Type B pancreatic cell (in vitro differentiated cells): Measurements from ENCODE around the gene IL20RA. TPM values are rescaled to one million over a fixed set of nuclear protein-coding genes. Genes with fewer than 3 reads are reported as not detected.
A peak's percentile ranks its signal among the peaks of the same experiment; 100 is the strongest.
"Not testable (repeated sequence)": the region's sequence is repeated elsewhere in the genome, so short reads cannot be mapped to it uniquely, and the experiment has no call there.

Experiments
- DNase-seq: peaks from one replicate; pipeline ENCODE4 v3.0.0; 2021; ENCODE audit warnings: mixed read lengths; ENCODE audit not compliant: unreplicated experiment; ENCODE audit errors: extremely low spot score
- H3K27ac Mint-ChIP-seq: 2 replicates; pipeline ENCODE4 v1.8.0; 2021; ENCODE audit warnings: mild to moderate bottlenecking, mixed read lengths
- H3K27me3 Mint-ChIP-seq: 2 replicates; pipeline ENCODE4 v1.8.0; 2021; ENCODE audit warnings: mixed read lengths
- H3K36me3 Mint-ChIP-seq: 2 replicates; pipeline ENCODE4 v1.8.0; 2021; ENCODE audit warnings: mixed read lengths
- H3K4me1 Mint-ChIP-seq: one replicate; pipeline ENCODE4 v1.8.0; 2021; ENCODE audit warnings: mixed read lengths; ENCODE audit not compliant: unreplicated experiment
- H3K4me3 Mint-ChIP-seq: 2 replicates; pipeline ENCODE4 v1.8.0; 2021; ENCODE audit warnings: mild to moderate bottlenecking, mixed read lengths
- H3K9me3 Mint-ChIP-seq: 2 replicates; pipeline ENCODE4 v1.8.0; 2021; ENCODE audit warnings: mixed read lengths
- CTCF ChIP-seq: fragments of 200-600 bp; sonication (generic); conservative IDR thresholded peaks from 2 replicates; pipeline ENCODE4 v1.5.0; 2021; ENCODE audit warnings: antibody characterized with exemption, mild to moderate bottlenecking
- total RNA-seq: library from RNA; stranded (reverse); gene quantifications from 2 replicates; pipeline ENCODE4 v1.2.1, GENCODE V29; 2021; ENCODE audit warnings: low replicate concordance

IL20RA gene
- total RNA-seq, 1 donor from 2014 or later, result 1.7 TPM

GRCh38 chr6:136961848-136962247 is 82.9 kb downstream of the IL20RA start:
- no peak for TF ChIP-seq CTCF
- peaks cover 3% of the 10 kb centered on the region for H3K27me3 Mint-ChIP-seq
- no peak overlapping the region for H3K27ac Mint-ChIP-seq
- no peak for DNase-seq
- H3K4me3 Mint-ChIP-seq, result no peak overlapping the region
- H3K9me3 Mint-ChIP-seq, result no peaks in the 10 kb centered on the region
- peaks cover 17% of the 10 kb centered on the region for H3K4me1 Mint-ChIP-seq
- no peaks in the 10 kb centered on the region for H3K36me3 Mint-ChIP-seq

- no peaks in the 10 kb centered on the region for H3K36me3 Mint-ChIP-seq
- TF ChIP-seq CTCF, result no peak
- H3K27me3 Mint-ChIP-seq, result peaks cover 3% of the 10 kb centered on the region
- H3K4me1 Mint-ChIP-seq, result peaks cover 18% of the 10 kb centered on the region
- H3K4me3 Mint-ChIP-seq, result no peak overlapping the region
- no peak for DNase-seq
- H3K9me3 Mint-ChIP-seq, result no peaks in the 10 kb centered on the region
- no peak overlapping the region for H3K27ac Mint-ChIP-seq
These were observed 84.0 kb downstream of the IL20RA start for GRCh38 chr6:136960781-136961180.

GRCh38 chr6:136959935-136960334 is 84.8 kb downstream of the IL20RA start:
- DNase-seq, H3K9me3 Mint-ChIP-seq, H3K36me3 Mint-ChIP-seq, H3K4me3 Mint-ChIP-seq, H3K27me3 Mint-ChIP-seq, H3K27ac Mint-ChIP-seq: not testable (repeated sequence)
- H3K4me1 Mint-ChIP-seq, result peaks cover 18% of the 10 kb centered on the region

GRCh38 chr6:136959471-136959891 is 85.3 kb downstream of the IL20RA start:
- H3K9me3 Mint-ChIP-seq, result no peaks in the 10 kb centered on the region
- peak overlapping the region; percentile 65 for H3K27ac Mint-ChIP-seq
- no peak overlapping the region for H3K4me3 Mint-ChIP-seq
- no peak for DNase-seq
- H3K27me3 Mint-ChIP-seq, result peaks cover 3% of the 10 kb centered on the region
- no peak for TF ChIP-seq CTCF
- H3K4me1 Mint-ChIP-seq, result peaks cover 18% of the 10 kb centered on the region
- no peaks in the 10 kb centered on the region for H3K36me3 Mint-ChIP-seq

GRCh38 chr6:136958168-136958567 is 86.6 kb downstream of the IL20RA start:
- H3K4me3 Mint-ChIP-seq, result no peak overlapping the region
- H3K36me3 Mint-ChIP-seq, result no peaks in the 10 kb centered on the region
- peaks cover 3% of the 10 kb centered on the region for H3K27me3 Mint-ChIP-seq
- H3K27ac Mint-ChIP-seq, result no peak overlapping the region
- peaks cover 18% of the 10 kb centered on the region for H3K4me1 Mint-ChIP-seq
- H3K9me3 Mint-ChIP-seq, result no peaks in the 10 kb centered on the region
- TF ChIP-seq CTCF, result no peak
- no peak for DNase-seq

- no peak for DNase-seq
- TF ChIP-seq CTCF, result peak; percentile 36
- no peaks in the 10 kb centered on the region for H3K36me3 Mint-ChIP-seq
- H3K9me3 Mint-ChIP-seq, result no peaks in the 10 kb centered on the region
- H3K27me3 Mint-ChIP-seq, result peaks cover 3% of the 10 kb centered on the region
- peak overlapping the region; percentile 48 for H3K27ac Mint-ChIP-seq
- H3K4me1 Mint-ChIP-seq, result peaks cover 18% of the 10 kb centered on the region
- no peak overlapping the region for H3K4me3 Mint-ChIP-seq
These were observed 87.9 kb downstream of the IL20RA start for GRCh38 chr6:136956590-136957544.
